ENCODE data around the gene ENGASE.

DNA sequence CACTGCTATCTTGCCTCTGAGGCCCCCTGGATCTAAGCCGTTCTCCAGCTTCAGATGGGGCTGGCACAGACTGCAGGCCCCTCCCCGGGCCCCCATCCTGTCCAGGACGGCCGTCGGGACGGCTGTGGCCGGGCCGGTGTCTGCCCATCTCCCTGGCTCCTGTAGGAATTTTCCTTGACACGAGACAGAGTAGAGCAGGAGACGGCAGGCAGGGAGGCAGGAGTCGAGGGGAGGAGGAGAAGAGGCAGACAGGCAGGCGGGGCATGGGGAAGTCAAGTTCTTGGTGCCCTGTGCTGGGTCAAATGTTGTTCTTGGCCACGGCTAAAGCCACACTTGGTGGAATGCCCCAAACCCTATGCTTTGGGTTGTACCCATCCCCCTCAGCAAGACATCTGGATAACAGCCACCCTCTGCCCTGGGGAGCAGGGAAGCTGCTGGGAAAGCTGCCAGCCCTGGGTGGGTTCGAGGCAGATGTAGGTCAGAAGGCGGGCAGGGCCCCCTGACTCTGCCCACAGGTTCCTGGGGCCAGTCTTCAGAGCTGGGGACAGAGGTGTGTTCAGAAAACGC lies 46.6 kb upstream of the ENGASE start:
- TF ChIP-seq EZH2 (IDR thresholded peaks at IDR 0.05) (no peak), FOXP2 (optimal IDR thresholded peaks at IDR 0.05; ENCODE audit: control extremely low read depth, extremely low read length, insufficient read depth) (no peak), POLR2AphosphoS5 (IDR thresholded peaks at IDR 0.05; ENCODE audit: borderline replicate concordance, low read depth, low read length) (no peak)
